ENCODE results near the gene KHNYN. TPM values are rescaled to one million over a fixed set of nuclear protein-coding genes. Genes with fewer than 3 reads are reported as not detected.

KHNYN gene
- total RNA-seq, 2 experiments from 2014 or later: 96.0 to 99.5 TPM

- ChIA-PET POLR2A (interaction anchor here (1.2 to 4.5 kb wide), 2 partner anchors 12 to 17 kb away, joined by 4 to 48 read pairs; partner anchors contain the start of genes CBLN3 and KHNYN), CTCF (interaction anchor here (2.7 kb wide), 1 partner anchor 14 kb away, joined by 14 read pairs; no protein-coding TSS in a partner anchor)
- no peaks in the 10 kb centered on the region for H3K4me1 Mint-ChIP-seq
- H3K27ac Mint-ChIP-seq: no peak overlapping the region
- no peak overlapping the region for H3K4me3 Mint-ChIP-seq
- no peaks in the 10 kb centered on the region for H3K36me3 Mint-ChIP-seq (ENCODE audit: low read depth)
- no peaks in the 10 kb centered on the region for H3K9me3 Mint-ChIP-seq
- DNase-seq: no peak
- no peaks in the 10 kb centered on the region for H3K27me3 Mint-ChIP-seq
These were observed 11.8 kb upstream of the KHNYN start for GRCh38 chr14:24417832-24418491.

GRCh38 chr14:24418492-24418873 lies 11.3 kb upstream of the KHNYN start:
- Mint-ChIP-seq H3K9me3 (no peaks in the 10 kb centered on the region), H3K27ac (no peak overlapping the region), H3K4me3 (no peak overlapping the region), H3K36me3 (ENCODE audit: low read depth) (no peaks in the 10 kb centered on the region), H3K4me1 (no peaks in the 10 kb centered on the region), H3K27me3 (no peaks in the 10 kb centered on the region)
- POLR2A ChIA-PET: interaction anchor here (1.0 to 4.5 kb wide), 5 partner anchors 9 to 79 kb away, joined by 3 to 48 read pairs (median 4); partner anchors contain the start of genes CBLN3, KHNYN and RIPK3
- CTCF ChIA-PET: interaction anchor here (0.6 to 2.7 kb wide), 3 partner anchors 13 to 831 kb away, joined by 3 to 14 read pairs (median 7); no protein-coding TSS in a partner anchor
- no peak for DNase-seq

- H3K27me3 Mint-ChIP-seq: no peaks in the 10 kb centered on the region
- no peak for DNase-seq
- peaks cover 2% of the 10 kb centered on the region for H3K36me3 Mint-ChIP-seq (ENCODE audit: low read depth)
- ChIA-PET POLR2A (interaction anchor here (0.7 to 2.0 kb wide), 6 partner anchors 9 to 93 kb away, joined by 3 to 20 read pairs (median 4); partner anchors contain the start of gene RIPK3), CTCF (interaction anchor here (1.2 to 12.2 kb wide), 4 partner anchors 10 to 89 kb away, joined by 3 to 494 read pairs (median 18); partner anchors contain the start of genes ADCY4 and RIPK3)
- peaks cover 30% of the 10 kb centered on the region for H3K4me1 Mint-ChIP-seq
- H3K9me3 Mint-ChIP-seq: no peaks in the 10 kb centered on the region
- H3K27ac Mint-ChIP-seq: no peak overlapping the region
- H3K4me3 Mint-ChIP-seq: no peak overlapping the region
These were observed 7.5 kb upstream of the KHNYN start for GRCh38 chr14:24422261-24422660.

- POLR2A ChIA-PET: interaction anchor here (1.1 to 2.4 kb wide), 7 partner anchors 8 to 133 kb away, joined by 3 to 20 read pairs (median 6); partner anchors contain the start of gene RIPK3
- Mint-ChIP-seq H3K36me3 (ENCODE audit: low read depth) (peaks cover 2% of the 10 kb centered on the region), H3K9me3 (no peaks in the 10 kb centered on the region), H3K27ac (no peak overlapping the region), H3K4me1 (peaks cover 35% of the 10 kb centered on the region), H3K27me3 (no peaks in the 10 kb centered on the region), H3K4me3 (no peak overlapping the region)
- CTCF ChIA-PET: interaction anchor here (0.6 to 12.2 kb wide), 8 partner anchors 9 to 180 kb away, joined by 3 to 494 read pairs (median 10); partner anchors contain the start of genes ADCY4, RIPK3 and TINF2
- no peak for DNase-seq
These were observed 6.8 kb upstream of the KHNYN start for GRCh38 chr14:24422694-24423601.

GRCh38 chr14:24425704-24426103 lies 4.0 kb upstream of the KHNYN start:
- ChIA-PET POLR2A (interaction anchor here (0.8 to 1.9 kb wide), 11 partner anchors 10 to 290 kb away, joined by 3 to 6 read pairs (median 4); partner anchors contain the start of genes EMC9, IRF9, PSME1 and RIPK3), CTCF (interaction anchor here (1.1 to 12.2 kb wide), 6 partner anchors 10 to 183 kb away, joined by 3 to 494 read pairs (median 8); partner anchors contain the start of genes ADCY4, CIDEB, RIPK3 and TINF2)
- Mint-ChIP-seq H3K4me1 (peaks cover 47% of the 10 kb centered on the region), H3K4me3 (peak overlapping the region; percentile 0), H3K36me3 (ENCODE audit: low read depth) (peaks cover 10% of the 10 kb centered on the region), H3K9me3 (no peaks in the 10 kb centered on the region), H3K27ac (peak overlapping the region; percentile 88), H3K27me3 (no peaks in the 10 kb centered on the region)
- DNase-seq: no peak

GRCh38 chr14:24426150-24426911 lies 3.4 kb upstream of the KHNYN start:
- H3K4me1 Mint-ChIP-seq: peaks cover 52% of the 10 kb centered on the region
- H3K9me3 Mint-ChIP-seq: no peaks in the 10 kb centered on the region
- ChIA-PET POLR2A (interaction anchor here (0.8 to 7.6 kb wide), 7 partner anchors 9 to 290 kb away, joined by 3 to 117 read pairs (median 4); partner anchors contain the start of genes PSME1 and SDR39U1), CTCF (interaction anchor here (1.0 to 12.2 kb wide), 5 partner anchors 10 to 184 kb away, joined by 3 to 494 read pairs (median 5); partner anchors contain the start of genes ADCY4, CIDEB, RIPK3 and TINF2)
- peak overlapping the region; percentile 88 for H3K27ac Mint-ChIP-seq
- no peaks in the 10 kb centered on the region for H3K27me3 Mint-ChIP-seq
- peak overlapping the region; percentile 0 for H3K4me3 Mint-ChIP-seq
- H3K36me3 Mint-ChIP-seq (ENCODE audit: low read depth): peaks cover 14% of the 10 kb centered on the region
- DNase-seq: no peak

GRCh38 chr14:24426912-24427536 lies 2.7 kb upstream of the KHNYN start:
- no peak for DNase-seq
- no peaks in the 10 kb centered on the region for H3K9me3 Mint-ChIP-seq
- ChIA-PET CTCF (interaction anchor here (1.0 to 12.2 kb wide), 3 partner anchors 62 to 119 kb away, joined by 3 to 494 read pairs (median 3); partner anchors contain the start of genes ADCY4, CIDEB and RIPK3), POLR2A (interaction anchor here (0.8 to 7.6 kb wide), 5 partner anchors 14 to 291 kb away, joined by 3 to 117 read pairs (median 3); partner anchors contain the start of genes PSME1 and SDR39U1)
- H3K4me3 Mint-ChIP-seq: no peak overlapping the region
- peak overlapping the region; percentile 62 for H3K27ac Mint-ChIP-seq
- peaks cover 21% of the 10 kb centered on the region for H3K36me3 Mint-ChIP-seq (ENCODE audit: low read depth)
- no peaks in the 10 kb centered on the region for H3K27me3 Mint-ChIP-seq
- H3K4me1 Mint-ChIP-seq: peaks cover 59% of the 10 kb centered on the region

- DNase-seq: no peak
- Mint-ChIP-seq H3K9me3 (no peaks in the 10 kb centered on the region), H3K27ac (peak overlapping the region; percentile 45), H3K27me3 (no peaks in the 10 kb centered on the region), H3K4me1 (peaks cover 62% of the 10 kb centered on the region), H3K36me3 (ENCODE audit: low read depth) (peaks cover 26% of the 10 kb centered on the region), H3K4me3 (no peak overlapping the region)
- CTCF ChIA-PET: interaction anchor here (0.7 to 12.2 kb wide), 2 partner anchors 95 to 119 kb away, joined by 3 to 494 read pairs; partner anchors contain the start of genes ADCY4 and RIPK3
- POLR2A ChIA-PET: interaction anchor here (1.0 to 10.0 kb wide), 6 partner anchors 10 to 246 kb away, joined by 3 to 221 read pairs (median 27); partner anchors contain the start of genes ADCY4, SDR39U1 and TINF2
These were observed 1.9 kb upstream of the KHNYN start for GRCh38 chr14:24427537-24428508.

GRCh38 chr14:24428628-24429394 lies 943 bp upstream of the KHNYN start:
- H3K36me3 Mint-ChIP-seq (ENCODE audit: low read depth): peaks cover 36% of the 10 kb centered on the region
- DNase-seq: no peak
- H3K9me3 Mint-ChIP-seq: no peaks in the 10 kb centered on the region
- CTCF ChIA-PET: interaction anchor here (12.2 kb wide), 1 partner anchor 96 kb away, joined by 494 read pairs; the partner anchor contains the start of genes ADCY4 and RIPK3
- H3K4me3 Mint-ChIP-seq: peak overlapping the region; percentile 86
- POLR2A ChIA-PET: interaction anchor here (0.8 to 10.0 kb wide), 12 partner anchors 11 to 233 kb away, joined by 3 to 221 read pairs (median 21); partner anchors contain the start of genes ADCY4, DHRS1, LTB4R and LTB4R2
- no peaks in the 10 kb centered on the region for H3K27me3 Mint-ChIP-seq
- H3K27ac Mint-ChIP-seq: peak overlapping the region; percentile 93
- H3K4me1 Mint-ChIP-seq: peaks cover 71% of the 10 kb centered on the region
